Epithelial cell of prostate (primary cell): ENCODE results near the gene PSRC1.

Experiments used
- DNase-seq: peaks from one replicate; pipeline ENCODE4 v3.0.0-alpha.2; 2011; ENCODE audit warnings: low read depth, low spot score
- H3K27ac ChIP-seq: fragments of 450-650 bp; 2 replicates; pipeline ENCODE4 v1.5.1; 2017; ENCODE audit warnings: mild to moderate bottlenecking

The PSRC1 gene

GRCh38 chr1:109261578-109261977 is 21.4 kb downstream of the PSRC1 start:
- no peak overlapping the region for H3K27ac ChIP-seq
- DNase-seq, result no peak

GRCh38 chr1:109261006-109261405 is 21.9 kb downstream of the PSRC1 start:
- no peak overlapping the region for H3K27ac ChIP-seq
- no peak for DNase-seq

- no peak for DNase-seq
- no peak overlapping the region for H3K27ac ChIP-seq
These were observed 23.0 kb downstream of the PSRC1 start for GRCh38 chr1:109259674-109260557.

- no peak for DNase-seq
- H3K27ac ChIP-seq, result no peak overlapping the region
These were observed 24.2 kb downstream of the PSRC1 start for GRCh38 chr1:109258481-109259466.

- peak overlapping the region; percentile 68 for H3K27ac ChIP-seq
- DNase-seq, result no peak
These were observed 25.1 kb downstream of the PSRC1 start for GRCh38 chr1:109257682-109258421.

- H3K27ac ChIP-seq, result peak overlapping the region; percentile 68
- DNase-seq, result peak; percentile 95
These were observed 25.8 kb downstream of the PSRC1 start for GRCh38 chr1:109256971-109257681.

- no peak overlapping the region for H3K27ac ChIP-seq
- DNase-seq, result no peak
These were observed 26.9 kb downstream of the PSRC1 start for GRCh38 chr1:109256085-109256484.

- H3K27ac ChIP-seq, result no peak overlapping the region
- no peak for DNase-seq
These were observed 27.3 kb downstream of the PSRC1 start for GRCh38 chr1:109255678-109256077.

- peak overlapping the region; percentile 40 for H3K27ac ChIP-seq
- no peak for DNase-seq
These were observed 27.8 kb downstream of the PSRC1 start for GRCh38 chr1:109255097-109255651.

- DNase-seq, result no peak
- peak overlapping the region; percentile 40 for H3K27ac ChIP-seq
These were observed 28.3 kb downstream of the PSRC1 start for GRCh38 chr1:109254621-109255096.

- no peak for DNase-seq
These were observed 28.9 kb downstream of the PSRC1 start for GRCh38 chr1:109253803-109254620.

GRCh38 chr1:109252893-109253802 is 29.8 kb downstream of the PSRC1 start:
- DNase-seq, result no peak
- H3K27ac ChIP-seq, result peak overlapping the region; percentile 40

More at GRCh38 chr1:109253803-109254620, 28.9 kb downstream of the PSRC1 start:
- H3K27ac ChIP-seq, result peak overlapping the region; percentile 40

- H3K27ac ChIP-seq, result no peak overlapping the region
- DNase-seq, result no peak
These were observed 30.6 kb downstream of the PSRC1 start for GRCh38 chr1:109252167-109252892.

- no peak overlapping the region for H3K27ac ChIP-seq
- no peak for DNase-seq
These were observed 31.4 kb downstream of the PSRC1 start for GRCh38 chr1:109251277-109252166.

- DNase-seq, result no peak
- H3K27ac ChIP-seq, result no peak overlapping the region
These were observed 32.3 kb downstream of the PSRC1 start for GRCh38 chr1:109250454-109251276.
